ENCODE results near the gene AUTS2.

AUTS2 gene

GRCh38 chr7:70756789-70757188 is 1158.5 kb downstream of the AUTS2 start:
- Histone ChIP-seq H3K4me3 (ENCODE audit: low read length, poor library complexity, severe bottlenecking) (no peak overlapping the region), H2AFZ (ENCODE audit: low read length) (no peak overlapping the region), H3F3A (ENCODE audit: low read depth) (no peaks in the 10 kb centered on the region), H3K9me3 (ENCODE audit: insufficient read depth, low read depth, low read length) (no peaks in the 10 kb centered on the region), H3K9me2 (replicated peaks; ENCODE audit: low read depth, low read length) (no peaks in the 10 kb centered on the region), H3K36me3 (ENCODE audit: insufficient read depth, low read length) (no peaks in the 10 kb centered on the region; the same call in 1 of the 2 replicates), H3K9ac (ENCODE audit: low read depth, low read length, poor library complexity, severe bottlenecking) (no peak overlapping the region), H3K79me2 (ENCODE audit: insufficient read depth, low read length) (peaks cover 85% of the 10 kb centered on the region), H3K27me3 (ENCODE audit: insufficient read depth, low read length, poor library complexity, severe bottlenecking) (no peaks in the 10 kb centered on the region), H3K4me1 (ENCODE audit: insufficient read depth, low read length, poor library complexity, severe bottlenecking) (peaks cover 3% of the 10 kb centered on the region), H3K4me2 (ENCODE audit: low read depth, low read length, poor library complexity, severe bottlenecking) (no peak overlapping the region), H4K20me1 (ENCODE audit: insufficient read depth, low read length, poor library complexity, severe bottlenecking) (peaks cover 15% of the 10 kb centered on the region)
- TF ChIP-seq EZH2phosphoT487 (IDR thresholded peaks at IDR 0.05; ENCODE audit: borderline replicate concordance), result no peak
- TF ChIP-seq CTCF (conservative IDR thresholded peaks at IDR 0.05; ENCODE audit: low read length), result no peak

DNA sequence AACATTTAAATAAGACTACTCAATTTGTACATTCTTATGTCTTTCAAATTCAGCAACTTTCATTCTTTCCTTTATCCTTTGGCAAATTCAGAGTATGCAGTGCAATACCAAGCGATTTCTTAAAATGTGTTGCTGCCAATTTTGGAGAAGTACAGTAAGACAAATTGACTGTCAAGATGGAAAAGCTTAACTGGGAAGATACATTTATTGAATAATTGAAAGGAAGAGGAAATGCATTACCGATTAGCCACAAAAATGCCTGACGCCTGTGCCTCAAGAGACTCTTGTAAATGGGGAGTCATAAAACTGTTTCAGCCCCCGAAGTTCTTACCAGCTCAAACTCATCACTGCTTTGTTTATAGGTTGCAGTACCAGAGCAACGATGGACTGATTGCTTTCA is 1160.4 kb downstream of the AUTS2 start:
- Histone ChIP-seq H3K36me3 (ENCODE audit: insufficient read depth, low read length) (peaks cover 2% of the 10 kb centered on the region; the same call in 1 of the 2 replicates), H2AFZ (ENCODE audit: low read length) (no peak overlapping the region), H4K20me1 (ENCODE audit: insufficient read depth, low read length, poor library complexity, severe bottlenecking) (peaks cover 12% of the 10 kb centered on the region), H3K79me2 (ENCODE audit: insufficient read depth, low read length) (peaks cover 83% of the 10 kb centered on the region), H3F3A (ENCODE audit: low read depth) (no peaks in the 10 kb centered on the region), H3K9me2 (replicated peaks; ENCODE audit: low read depth, low read length) (no peaks in the 10 kb centered on the region), H3K4me3 (ENCODE audit: low read length, poor library complexity, severe bottlenecking) (no peak overlapping the region), H3K4me1 (ENCODE audit: insufficient read depth, low read length, poor library complexity, severe bottlenecking) (peaks cover 3% of the 10 kb centered on the region), H3K9me3 (ENCODE audit: insufficient read depth, low read depth, low read length) (no peaks in the 10 kb centered on the region), H3K4me2 (ENCODE audit: low read depth, low read length, poor library complexity, severe bottlenecking) (no peak overlapping the region), H3K27me3 (ENCODE audit: insufficient read depth, low read length, poor library complexity, severe bottlenecking) (no peaks in the 10 kb centered on the region), H3K9ac (ENCODE audit: low read depth, low read length, poor library complexity, severe bottlenecking) (no peak overlapping the region)
- TF ChIP-seq CTCF (conservative IDR thresholded peaks at IDR 0.05; ENCODE audit: low read length) (no peak), EZH2phosphoT487 (IDR thresholded peaks at IDR 0.05; ENCODE audit: borderline replicate concordance) (no peak)

DNA sequence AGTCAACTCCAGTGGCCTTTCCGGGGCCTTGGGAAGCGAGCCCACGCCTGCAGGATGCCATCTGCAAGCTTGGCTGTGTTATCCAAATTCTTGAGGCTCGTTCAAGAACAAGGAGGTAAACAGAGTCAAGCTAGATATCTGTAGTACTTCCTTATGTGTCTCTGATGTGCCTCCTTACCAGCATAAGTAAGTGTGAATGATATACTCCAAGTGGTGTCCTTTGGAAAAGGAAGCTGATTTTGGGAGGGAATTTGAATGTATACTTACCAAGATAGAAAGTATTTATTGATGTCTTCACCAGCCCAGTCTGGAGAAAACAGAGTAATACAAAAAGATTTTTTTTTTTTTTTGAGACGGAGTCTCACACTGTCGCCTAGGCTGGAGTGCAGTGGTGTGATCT is 1161.4 kb downstream of the AUTS2 start:
- peaks cover 81% of the 10 kb centered on the region for H3K79me2 ChIP-seq (ENCODE audit: insufficient read depth, low read length)
- H3K4me1 ChIP-seq (ENCODE audit: insufficient read depth, low read length, poor library complexity, severe bottlenecking), result peaks cover 3% of the 10 kb centered on the region
- H3K9ac ChIP-seq (ENCODE audit: low read depth, low read length, poor library complexity, severe bottlenecking), result no peak overlapping the region
- peaks cover 12% of the 10 kb centered on the region for H4K20me1 ChIP-seq (ENCODE audit: insufficient read depth, low read length, poor library complexity, severe bottlenecking)
- peaks cover 5% of the 10 kb centered on the region; the same call in 1 of the 2 replicates for H3K36me3 ChIP-seq (ENCODE audit: insufficient read depth, low read length)
- H3F3A ChIP-seq (ENCODE audit: low read depth), result no peaks in the 10 kb centered on the region
- H3K9me3 ChIP-seq (ENCODE audit: insufficient read depth, low read depth, low read length), result no peaks in the 10 kb centered on the region
- TF ChIP-seq CTCF (conservative IDR thresholded peaks at IDR 0.05; ENCODE audit: low read length) (no peak), EZH2phosphoT487 (IDR thresholded peaks at IDR 0.05; ENCODE audit: borderline replicate concordance) (no peak)
- no peaks in the 10 kb centered on the region for H3K9me2 ChIP-seq (replicated peaks; ENCODE audit: low read depth, low read length)
- H3K27me3 ChIP-seq (ENCODE audit: insufficient read depth, low read length, poor library complexity, severe bottlenecking), result no peaks in the 10 kb centered on the region
- H3K4me3 ChIP-seq (ENCODE audit: low read length, poor library complexity, severe bottlenecking), result no peak overlapping the region
- H2AFZ ChIP-seq (ENCODE audit: low read length), result no peak overlapping the region
- no peak overlapping the region for H3K4me2 ChIP-seq (ENCODE audit: low read depth, low read length, poor library complexity, severe bottlenecking)
